K562 (cell line): Measurements from ENCODE around the gene GNAL. TPM values are rescaled to one million over a fixed set of nuclear protein-coding genes. Genes with fewer than 3 reads are reported as not detected.

Source experiments
- ATAC-seq: fragments of 200-7000 bp; cut with Tn5 transposase; 3 replicates; pipeline ENCODE4 v1.9.1; 2020; ENCODE audit warnings: moderate library complexity
- BruUV-seq: library from RNA; stranded (reverse); fragments of 400-500 nt; replicated peaks from 2 replicates; lab custom pipeline; 2021; lab: Mats Ljungman, UMichigan
- CTCF ChIA-PET: fragments of 300-600 bp; formaldehyde crosslinking; extraction: SDS; loops from one replicate; lab custom pipeline; 2021; ENCODE audit warnings: low intra/inter-chr PET ratio; lab: Yijun Ruan, JAX
- POLR2A ChIA-PET: fragments of 300-600, 350-650 bp; sonication (Branson Sonifier 250); formaldehyde crosslinking; extraction: SDS; loops from one replicate; lab custom pipeline; 2021; ENCODE audit warnings: antibody characterized with exemption, inconsistent platforms; lab: Yijun Ruan, JAX
- DNase-seq, 4 experiments: peaks; one replicate each; pipeline versions ENCODE4 v3.0.0 to v3.0.0-alpha.2; 2011 to 2018; ENCODE audit warnings: low spot score in 3 of 4, mixed read lengths in 3 of 4; ENCODE audit errors: extremely low read depth in 1 of 4
- FAIRE-seq: peaks from 2 replicates; lab custom pipeline; 2011; peaks lifted over from hg19 to GRCh38; lab: Jason Lieb, UNC
- H2AFZ ChIP-seq: 2 replicates; pipeline ENCODE4 v1.6.0; 2011; ENCODE audit warnings: low read depth, low read length, control low read depth, inconsistent platforms
- H3K27ac ChIP-seq: fragments of 200-600 bp; 3 replicates; pipeline ENCODE4 v1.8.0; 2011; ENCODE audit warnings: low read depth, mild to moderate bottlenecking, control low read depth, inconsistent platforms, low read length, moderate library complexity, mixed read lengths; ENCODE audit errors: extremely low read depth
- H3K27me3 ChIP-seq, 2 experiments: fragments of 300-600 bp in 1 of 2; 2 replicates in 1 of 2; 3 replicates in 1 of 2; pipeline versions ENCODE4 v1.6.0 to v1.8.0; 2011; ENCODE audit warnings: inconsistent platforms in 2 of 2, low read length in 2 of 2, mild to moderate bottlenecking in 1 of 2, mixed read lengths in 1 of 2, moderate library complexity in 1 of 2; ENCODE audit not compliant: control insufficient read depth in 2 of 2, insufficient read depth in 2 of 2
- H3K36me3 ChIP-seq: fragments of 300-600 bp; 3 replicates; pipeline ENCODE4 v1.8.0; 2011; ENCODE audit warnings: mild to moderate bottlenecking, low read length, inconsistent platforms; ENCODE audit not compliant: control insufficient read depth, insufficient read depth
- H3K4me1 ChIP-seq, 2 experiments: fragments of 200-600 bp in 1 of 2; replicated peaks in 1 of 2; 2 replicates in 1 of 2; 3 replicates in 1 of 2; pipeline versions ENCODE4 v1.5.1 to v1.8.0; 2011; ENCODE audit warnings: inconsistent platforms in 2 of 2, low read length in 2 of 2, mild to moderate bottlenecking in 1 of 2, mixed read lengths in 1 of 2, moderate library complexity in 1 of 2; ENCODE audit not compliant: control insufficient read depth in 2 of 2, insufficient read depth in 2 of 2
- H3K4me2 ChIP-seq: 2 replicates; pipeline ENCODE4 v1.6.1; 2011; ENCODE audit warnings: low read length, control low read depth, inconsistent platforms, mixed read lengths; ENCODE audit not compliant: insufficient read depth
- H3K4me3 ChIP-seq: fragments of 200-600 bp; sonication (generic), shearing (Covaris generic); 2 replicates; pipeline ENCODE4 v1.5.1; 2016; ENCODE audit warnings: control low read depth, inconsistent platforms
- H3K79me2 ChIP-seq: fragments of 200-600 bp; 3 replicates; pipeline ENCODE4 v1.8.0; 2011; ENCODE audit warnings: low read length, inconsistent platforms; ENCODE audit not compliant: control insufficient read depth, insufficient read depth
- H3K9ac ChIP-seq, 2 experiments: 2 replicates each; pipeline versions ENCODE4 v1.6.0 to v1.6.1; 2011; ENCODE audit warnings: low read depth in 2 of 2, low read length in 2 of 2, control low read depth in 1 of 2, inconsistent platforms in 1 of 2, mild to moderate bottlenecking in 1 of 2, mixed read lengths in 1 of 2; ENCODE audit not compliant: insufficient read depth in 1 of 2
- H3K9me1 ChIP-seq: one replicate; pipeline ENCODE4 v1.6.0; 2011; ENCODE audit warnings: inconsistent platforms, mild to moderate bottlenecking, low read length, moderate library complexity; ENCODE audit not compliant: control insufficient read depth, insufficient read depth
- H3K9me3 ChIP-seq: replicated peaks from 2 replicates; pipeline ENCODE4 v1.5.1; 2011; ENCODE audit warnings: low read depth, low read length, inconsistent platforms; ENCODE audit not compliant: control insufficient read depth, insufficient read depth
- H4K20me1 ChIP-seq: replicated peaks from 2 replicates; pipeline ENCODE4 v1.6.1; 2011; ENCODE audit warnings: low read length, inconsistent platforms, mixed read lengths; ENCODE audit not compliant: control insufficient read depth, insufficient read depth
- ASH1L ChIP-seq: fragments of 450-650 bp; IDR thresholded peaks from 2 replicates; pipeline ENCODE4 v1.6.1; 2018; ENCODE audit warnings: borderline replicate concordance, mild to moderate bottlenecking, low read depth; ENCODE audit not compliant: partially characterized antibody
- CEBPB ChIP-seq: fragments of 450-650 bp; IDR thresholded peaks from 2 replicates; pipeline ENCODE4 v1.6.1; 2016; ENCODE audit warnings: missing genetic modification characterization, missing compliant biosample characterization
- FOXK2 ChIP-seq, 2 experiments: fragments of 450-650 bp; IDR thresholded peaks in 1 of 2; conservative IDR thresholded peaks in 1 of 2; 2 replicates each; pipeline ENCODE4 v1.6.1; 2016; ENCODE audit warnings: low read depth in 2 of 2, mild to moderate bottlenecking in 1 of 2
- GTF3C2 ChIP-seq: IDR thresholded peaks from 3 replicates; pipeline ENCODE4 v1.6.1; 2011; ENCODE audit warnings: borderline replicate concordance, mild to moderate bottlenecking, moderate library complexity; ENCODE audit not compliant: insufficient read length; ENCODE audit errors: extremely low read depth
- HDAC6 ChIP-seq: IDR thresholded peaks from 2 replicates; pipeline ENCODE4 v1.6.1; 2012; ENCODE audit warnings: low read depth, mild to moderate bottlenecking, control low read depth, inconsistent platforms, low read length, moderate library complexity
- HMGN3 ChIP-seq: IDR thresholded peaks from 2 replicates; pipeline ENCODE4 v1.6.1; 2011; ENCODE audit warnings: borderline replicate concordance, low read depth, mild to moderate bottlenecking, mixed read lengths, low read length; ENCODE audit not compliant: insufficient read length; ENCODE audit errors: extremely low read depth
- KLF6 ChIP-seq: fragments of 250-450 bp; sonication (Bioruptor Pico); IDR thresholded peaks from 2 replicates; pipeline ENCODE4 v1.4.0; 2020; ENCODE audit warnings: mild to moderate bottlenecking, moderate library complexity, borderline replicate concordance
- NCOR1 ChIP-seq: fragments of 450-650 bp; IDR thresholded peaks from 2 replicates; pipeline ENCODE4 v1.6.1; 2016; ENCODE audit warnings: mild to moderate bottlenecking, moderate library complexity
- RB1 ChIP-seq: fragments of 450-650 bp; IDR thresholded peaks from 2 replicates; pipeline ENCODE4 v1.6.1; 2017; ENCODE audit warnings: low read depth, mild to moderate bottlenecking
- RBM14 ChIP-seq: fragments of 200-400 bp; formaldehyde crosslinking; IDR thresholded peaks from 2 replicates; pipeline ENCODE4 v1.6.1; 2018; ENCODE audit warnings: low read depth, mild to moderate bottlenecking, low read length, moderate library complexity, borderline replicate concordance; ENCODE audit not compliant: insufficient read depth
- TGIF2 ChIP-seq: sonication (generic); formaldehyde crosslinking; IDR thresholded peaks from 2 replicates; pipeline ENCODE4 v1.8.1; 2022; ENCODE audit warnings: mild to moderate bottlenecking, missing genetic modification reagents, moderate library complexity
- WHSC1 ChIP-seq: IDR thresholded peaks from one replicate; pipeline ENCODE4 v1.6.1; 2012; ENCODE audit warnings: low read length, control low read depth, inconsistent platforms
- XRCC4 ChIP-seq: IDR thresholded peaks from one replicate; pipeline ENCODE4 v1.6.1; 2011; ENCODE audit not compliant: insufficient read depth, insufficient read length; ENCODE audit errors: extremely low read depth
- ZBTB43 ChIP-seq: sonication (generic); formaldehyde crosslinking; IDR thresholded peaks from 2 replicates; pipeline ENCODE4 v1.8.0; 2023; ENCODE audit warnings: mild to moderate bottlenecking, missing genetic modification reagents
- ZC3H4 ChIP-seq: sonication (generic); formaldehyde crosslinking; IDR thresholded peaks from 2 replicates; pipeline ENCODE4 v1.9.0; 2021; ENCODE audit warnings: missing genetic modification reagents, borderline replicate concordance
- ZNF224 ChIP-seq: sonication (generic); formaldehyde crosslinking; IDR thresholded peaks from 2 replicates; pipeline ENCODE4 v1.8.0; 2022; ENCODE audit warnings: mild to moderate bottlenecking, missing genetic modification reagents
- ZNF507 ChIP-seq: conservative IDR thresholded peaks from 2 replicates; pipeline ENCODE4 v1.6.1; 2017; ENCODE audit warnings: missing genetic modification characterization, missing compliant biosample characterization
- WGBS: fragments of 100-300 bp; shearing (Covaris generic); methylation state at CpG from one replicate; pipeline ENCODE4 v1.1.6; 2016; ENCODE audit warnings: low coverage, mixed read lengths; ENCODE audit not compliant: insufficient coverage; ENCODE audit errors: missing lambda C conversion rate; 5-methylcytosine and 5-hydroxymethylcytosine counted together
- in situ Hi-C: fragments of 300-500 bp; cut with MboI; formaldehyde crosslinking; loops from 4 replicates; pipeline ENCODE4 v1.15.0; 2018; ENCODE audit warnings: inconsistent platforms, mixed read lengths
- intact Hi-C: fragments of 100-400 bp; cut with micrococcal nuclease; formaldehyde crosslinking; loops from 2 replicates; pipeline ENCODE4 v1.14.2; 2022
- polyA plus RNA-seq, 8 experiments: library from polyadenylated mRNA; depleted of rRNA in 4 of 8; stranded (reverse) in 5 of 8; unstranded in 3 of 8; fragments of >200 nt; fragmentation: Nextera tagmentation in 2 of 8; fragmentation: Illumina TruSeq in 1 of 8; extraction: Ambion mirVana in 2 of 8; extraction: Trizol in 1 of 8; gene quantifications; 2 replicates each; pipeline versions ENCODE4 v1.2.1 to v1.2.3, GENCODE V29; 2011 to 2014; ENCODE audit warnings: inconsistent platforms in 1 of 8, missing spikeins in 1 of 8
- total RNA-seq, 7 experiments: library from RNA; depleted of rRNA in 6 of 7; stranded (reverse); fragments of >200 nt in 6 of 7; fragmentation: Illumina TruSeq in 2 of 7; extraction: Trizol in 2 of 7; gene quantifications; 2 replicates each; pipeline versions ENCODE4 v1.2.1 to v1.2.3, GENCODE V29; 2011 to 2021; ENCODE audit warnings: low replicate concordance in 1 of 7

Gene GNAL
- total and polyA plus RNA-seq, 9 of the 15 experiments (the other 6 are each of a cell fraction or from before 2014, with no cell fraction given), result under 0.01 to 0.10 (median 0.01) TPM; not detected in 5

GRCh38 chr18:11908182-11909060, 219.4 kb downstream of the GNAL start, which contains the start of gene MPPE1:
MPPE1 (minus strand) TSS chr18:11908317; CDS start chr18:11897264, 11,053 bp downstream.
- Histone ChIP-seq H3K4me1 (peaks cover 2 to 16% of the 10 kb centered on the region in 2 experiments; a peak in 4 of 5 replicates), H4K20me1 (no peaks in the 10 kb centered on the region), H3K27me3 (no peaks in the 10 kb centered on the region), H3K9me1 (no peaks in the 10 kb centered on the region), H3K79me2 (peaks cover 2% of the 10 kb centered on the region; the same call in 1 of the 3 replicates), H2AFZ (peak within 1 kb of the TSS; percentile 95), H3K4me3 (peak within 1 kb of the TSS; percentile 72), H3K9ac (peak within 1 kb of the TSS; percentile 91 to 93), H3K27ac (peak within 1 kb of the TSS; percentile 90), H3K9me3 (no peaks in the 10 kb centered on the region), H3K36me3 (no peaks in the 10 kb centered on the region), H3K4me2 (peak within 1 kb of the TSS; percentile 89)
- intact Hi-C loops (no loop called here), in situ Hi-C loops (loop anchor here (10.0 kb wide), 1 partner anchor 1126 kb away; no protein-coding TSS in a partner anchor)
- ATAC-seq, result peak; percentile 97
- peak; percentile 87 to 93 (median 89) for DNase-seq
- POLR2A ChIA-PET, result interaction anchor here (1.0 kb wide), 1 partner anchor 83 kb away, joined by 3 read pairs; no protein-coding TSS in a partner anchor
- BruUV-seq, result TSS peak; percentile 95
- peak; percentile 51 for FAIRE-seq
- WGBS, result under 1% methylated on average over 64 of the region's 106 CpGs
- CTCF ChIA-PET, result no interaction called here
- TF ChIP-seq GTF3C2, result no peak
- no peak for TF ChIP-seq TGIF2 (CRISPR knock-in tag)
- no peak for TF ChIP-seq RBM14
- TF ChIP-seq ZBTB43 (CRISPR knock-in tag), result no peak
- peak; percentile 59; the same call in 1 of the 2 replicates for TF ChIP-seq RB1
- no peak for TF ChIP-seq CEBPB
- no peak; the same call in 1 of the 2 replicates for TF ChIP-seq HDAC6
- TF ChIP-seq ZC3H4 (CRISPR knock-in tag), result no peak
- no peak for TF ChIP-seq ASH1L
- no peak for TF ChIP-seq KLF6 (CRISPR knock-in tag)
- no peak for TF ChIP-seq ZNF224
- no peak for TF ChIP-seq XRCC4
- no peak; the same call in 1 of the 2 replicates for TF ChIP-seq NCOR1
- peak; percentile 82 for TF ChIP-seq HMGN3
- TF ChIP-seq WHSC1, result no peak
- TF ChIP-seq ZNF507 (tag), result no peak
- TF ChIP-seq FOXK2 (conservative IDR thresholded peaks at IDR 0.05 in 1 of 2, IDR thresholded peaks at IDR 0.05 in 1 of 2; ENCODE audit: low read depth in 2 of 2), result peak; percentile 53 to 61; a peak in 3 of 4 replicates
